NB4 (cell line): ENCODE data around the gene TOM1L2.

Source experiments
- CTCF ChIP-seq: IDR thresholded peaks from one replicate; pipeline ENCODE4 v1.5.1; 2012; ENCODE audit warnings: low read depth, low read length
- MAX ChIP-seq: IDR thresholded peaks from 2 replicates; pipeline ENCODE4 v1.6.1; 2011; ENCODE audit warnings: low read depth, low read length

- TF ChIP-seq CTCF (no peak), MAX (no peak)
Observed at GRCh38 chr17:17982801-17983200, 10.6 kb upstream of the TOM1L2 start.
